GM12873 (cell line): ENCODE results near the gene SMIM35.

Source experiments
- TF ChIP-seq, protein P1 (sequence below): IDR thresholded peaks from 2 replicates; pipeline ENCODE4 v1.5.1; 2012; ENCODE audit warnings: low read depth, mild to moderate bottlenecking, moderate library complexity, low read length, control low read depth; ENCODE audit not compliant: insufficient read depth; ENCODE audit errors: missing control alignments

Gene SMIM35

DNA sequence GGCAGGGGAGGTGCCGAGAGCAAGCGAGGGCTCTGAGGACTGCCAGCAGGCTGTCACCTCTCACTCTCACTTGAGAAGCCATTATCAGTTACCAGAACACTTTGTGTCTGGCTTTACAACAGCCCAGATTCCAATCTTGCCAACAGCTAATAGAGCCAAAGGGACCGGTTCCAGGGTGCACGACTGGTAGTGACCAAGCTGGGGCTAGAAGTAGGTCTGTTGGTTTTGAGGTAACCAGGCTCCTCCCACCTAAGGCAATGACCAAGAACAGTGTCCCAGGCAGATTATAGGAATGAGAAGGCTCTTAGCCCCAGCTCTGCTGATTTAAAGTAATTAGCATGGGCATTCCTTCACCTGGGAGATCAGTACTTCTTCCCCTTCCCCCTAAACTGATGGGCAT is 107.8 kb downstream of the SMIM35 start:
- TF ChIP-seq, protein P1, sequence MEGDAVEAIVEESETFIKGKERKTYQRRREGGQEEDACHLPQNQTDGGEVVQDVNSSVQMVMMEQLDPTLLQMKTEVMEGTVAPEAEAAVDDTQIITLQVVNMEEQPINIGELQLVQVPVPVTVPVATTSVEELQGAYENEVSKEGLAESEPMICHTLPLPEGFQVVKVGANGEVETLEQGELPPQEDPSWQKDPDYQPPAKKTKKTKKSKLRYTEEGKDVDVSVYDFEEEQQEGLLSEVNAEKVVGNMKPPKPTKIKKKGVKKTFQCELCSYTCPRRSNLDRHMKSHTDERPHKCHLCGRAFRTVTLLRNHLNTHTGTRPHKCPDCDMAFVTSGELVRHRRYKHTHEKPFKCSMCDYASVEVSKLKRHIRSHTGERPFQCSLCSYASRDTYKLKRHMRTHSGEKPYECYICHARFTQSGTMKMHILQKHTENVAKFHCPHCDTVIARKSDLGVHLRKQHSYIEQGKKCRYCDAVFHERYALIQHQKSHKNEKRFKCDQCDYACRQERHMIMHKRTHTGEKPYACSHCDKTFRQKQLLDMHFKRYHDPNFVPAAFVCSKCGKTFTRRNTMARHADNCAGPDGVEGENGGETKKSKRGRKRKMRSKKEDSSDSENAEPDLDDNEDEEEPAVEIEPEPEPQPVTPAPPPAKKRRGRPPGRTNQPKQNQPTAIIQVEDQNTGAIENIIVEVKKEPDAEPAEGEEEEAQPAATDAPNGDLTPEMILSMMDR: no peak

DNA sequence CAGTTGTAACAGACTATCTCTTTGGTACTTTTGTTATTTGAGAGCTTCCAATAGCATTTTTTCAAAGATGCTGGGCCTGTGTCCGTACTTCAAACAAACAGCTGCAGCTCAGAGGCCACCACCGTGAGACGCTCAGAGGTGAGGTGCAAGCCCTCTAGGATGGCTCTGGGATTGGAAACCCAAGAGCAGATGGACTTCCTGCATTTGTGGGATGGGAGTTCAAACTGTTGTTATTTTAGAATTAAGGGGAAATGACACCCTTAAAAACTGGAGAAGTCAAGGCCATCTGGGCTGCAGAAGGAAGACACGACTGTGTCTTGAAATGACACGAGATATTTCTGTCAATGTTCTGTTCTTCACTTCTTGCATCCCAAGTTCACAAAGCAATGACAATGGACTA is 109.7 kb downstream of the SMIM35 start:
- TF ChIP-seq, protein P1: no peak

DNA sequence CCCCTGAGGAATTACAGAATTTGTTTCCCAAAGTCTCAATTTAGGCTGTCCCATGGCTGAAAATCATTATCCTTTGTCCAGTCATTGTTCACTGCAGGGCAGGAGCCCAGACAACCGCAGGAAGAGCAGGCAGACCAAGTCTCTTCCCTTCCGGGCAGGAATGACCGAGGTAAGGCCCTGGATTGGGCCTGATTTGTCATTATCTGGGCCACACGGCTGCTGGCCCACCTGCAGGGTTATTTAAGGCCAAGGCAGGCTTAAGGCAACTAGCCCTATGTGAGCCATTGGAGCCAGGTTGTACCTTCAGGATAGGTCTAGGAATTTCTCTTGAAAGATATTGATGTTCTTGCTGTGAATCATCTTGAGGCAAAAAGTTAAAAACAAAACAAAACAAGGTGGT is 110.3 kb downstream of the SMIM35 start:
- TF ChIP-seq, protein P1: no peak

DNA sequence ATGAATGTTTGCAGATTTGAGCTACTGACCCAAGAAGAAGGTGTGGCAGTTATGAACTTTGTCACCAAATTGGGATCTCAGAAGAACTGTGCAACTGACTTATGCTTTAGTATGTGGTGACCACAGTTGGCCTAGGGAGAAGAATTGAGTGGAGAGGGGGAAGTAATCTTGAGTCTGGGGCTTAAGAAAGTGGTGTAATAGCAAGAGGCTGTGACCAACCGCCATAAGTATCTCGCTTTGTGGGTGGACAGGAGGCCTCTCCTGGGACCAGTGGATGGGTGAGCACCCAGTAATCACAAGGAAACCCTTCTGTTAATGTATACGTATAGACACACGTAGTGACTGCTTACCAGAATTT is 113.3 kb downstream of the SMIM35 start:
- TF ChIP-seq, protein P1: no peak

DNA sequence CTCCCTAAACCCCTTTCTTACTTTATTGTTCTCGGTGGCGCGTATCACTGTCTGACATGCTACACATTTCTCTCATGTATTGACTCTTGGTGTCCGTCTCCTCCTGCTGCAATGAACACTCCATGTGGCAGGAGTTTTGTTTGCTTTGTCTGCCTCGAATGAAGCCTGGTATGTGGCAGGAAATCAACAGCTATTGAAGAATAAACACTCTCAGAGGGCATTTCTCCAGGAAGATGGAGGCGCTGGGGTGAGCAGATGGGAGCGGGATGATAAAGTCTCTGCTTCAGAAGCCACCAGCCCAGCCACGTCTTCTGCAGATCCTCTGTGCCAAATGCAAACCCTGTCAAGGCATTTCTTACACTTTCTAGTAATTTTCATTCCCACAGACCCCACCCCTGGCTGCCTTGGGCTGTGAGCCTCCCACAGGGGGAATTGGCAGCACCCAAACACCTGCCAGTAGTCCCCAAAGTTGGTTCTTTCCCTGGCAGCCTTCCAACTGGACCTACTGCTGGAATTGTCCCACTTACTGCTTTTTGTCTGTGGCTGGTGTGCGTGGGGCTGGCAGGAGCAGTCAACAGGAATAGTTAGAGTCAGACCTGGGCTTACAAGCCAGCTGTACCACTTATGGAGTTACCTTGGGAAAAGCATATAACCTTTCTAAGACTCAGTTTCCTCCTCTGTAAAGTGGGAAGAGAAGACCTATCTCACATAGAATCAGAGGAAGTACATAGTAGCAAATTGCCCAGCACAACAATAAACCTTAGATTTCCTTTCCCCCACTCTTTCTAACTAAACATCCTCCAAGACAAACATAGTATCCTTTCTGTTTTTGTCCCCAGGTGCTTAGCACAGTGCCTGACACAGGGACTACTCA is 113.9 kb downstream of the SMIM35 start:
- TF ChIP-seq, protein P1: no peak

DNA sequence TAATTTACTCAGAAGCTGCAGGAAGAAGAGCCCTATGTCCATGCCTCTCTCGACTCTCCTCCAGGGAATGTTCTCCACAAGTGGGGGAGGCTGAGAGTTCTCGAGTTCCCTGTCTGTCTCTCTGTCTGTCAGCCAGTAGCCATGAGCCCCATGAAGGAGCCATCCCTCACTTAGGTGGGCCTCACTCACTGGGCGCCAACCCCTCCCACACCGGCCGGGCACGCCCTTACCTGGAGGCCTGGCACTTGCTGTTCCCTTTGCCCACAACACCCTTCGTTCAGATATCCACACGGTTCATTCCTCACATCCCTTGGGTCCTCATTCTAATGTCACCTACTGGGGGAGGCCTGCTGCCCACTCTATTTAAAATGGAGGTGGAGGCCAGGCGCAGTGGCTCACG is 114.7 kb downstream of the SMIM35 start:
- TF ChIP-seq, protein P1: no peak

DNA sequence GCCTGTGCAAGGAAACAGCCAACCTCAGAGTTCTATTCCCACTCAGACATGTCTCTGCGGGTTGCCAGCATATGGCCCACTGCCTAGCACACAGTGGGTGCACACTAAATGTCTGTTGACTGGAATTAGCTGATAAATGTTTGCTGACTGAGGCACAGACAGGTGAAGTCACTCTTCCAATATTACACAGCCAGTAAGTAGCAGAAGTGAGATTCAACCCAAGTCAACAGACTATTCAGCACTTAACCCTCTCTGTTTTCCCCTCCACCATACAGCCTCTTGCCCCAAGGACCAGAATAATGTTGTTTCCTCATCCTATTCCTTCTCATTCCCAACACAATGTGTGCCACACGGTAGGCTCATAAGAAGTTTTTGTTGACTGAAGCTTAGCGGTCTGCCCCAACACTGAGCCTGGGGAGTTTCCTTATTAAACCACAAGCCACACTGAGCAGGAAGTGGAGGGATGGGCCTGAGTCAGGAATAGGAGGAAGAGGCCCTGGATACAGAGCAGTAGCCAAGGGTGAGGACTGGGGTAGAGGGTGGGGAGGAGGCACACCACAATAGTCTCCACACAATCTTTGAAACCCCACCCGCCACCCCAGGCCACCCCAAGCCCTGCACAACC is 116.3 kb downstream of the SMIM35 start:
- TF ChIP-seq, protein P1: no peak
